Activated CD4-positive, alpha-beta T cell treated with anti-CD3 and anti-CD28 coated beads, Interleukin-2, amount 10 ng/mL, durations not matched to agents 7 days and 5 days (primary cell): ENCODE measurements around the gene RAB9A. TPM values are rescaled to one million over a fixed set of nuclear protein-coding genes. Genes with fewer than 3 reads are reported as not detected.

Experiments used
- CTCF ChIA-PET: fragments of 350-600 bp; sonication (Branson Sonifier 250); formaldehyde crosslinking; loops from one replicate; lab custom pipeline; 2021; ENCODE audit warnings: antibody characterized with exemption; lab: Charles Lee
- POLR2A ChIA-PET: fragments of 350-600 bp; sonication (Branson Sonifier 250); formaldehyde crosslinking; loops from one replicate; lab custom pipeline; 2021; ENCODE audit warnings: antibody characterized with exemption; lab: Charles Lee
- DNase-seq: peaks from one replicate; pipeline ENCODE4 v3.0.0-alpha.2; 2020
- H3K27ac Mint-ChIP-seq: one replicate; pipeline ENCODE4 v1.8.0; 2021; ENCODE audit warnings: mild to moderate bottlenecking, moderate library complexity, mixed read lengths
- H3K27me3 Mint-ChIP-seq: one replicate; pipeline ENCODE4 v1.8.0; 2021; ENCODE audit warnings: mixed read lengths
- H3K36me3 Mint-ChIP-seq: one replicate; pipeline ENCODE4 v1.8.0; 2021; ENCODE audit warnings: low read depth, mixed read lengths
- H3K4me1 Mint-ChIP-seq: one replicate; pipeline ENCODE4 v1.8.0; 2021; ENCODE audit warnings: mixed read lengths
- H3K4me3 Mint-ChIP-seq: one replicate; pipeline ENCODE4 v1.8.0; 2021; ENCODE audit warnings: mild to moderate bottlenecking, moderate library complexity, mixed read lengths
- H3K9me3 Mint-ChIP-seq: one replicate; pipeline ENCODE4 v1.8.0; 2021; ENCODE audit warnings: mixed read lengths
- total RNA-seq, 2 experiments: library from RNA; stranded (reverse); gene quantifications; one replicate each; pipeline ENCODE4 v1.2.3, GENCODE V29; 2021

RAB9A gene
- total RNA-seq, 2 experiments from 2014 or later, result 9.1 to 10.9 TPM

- H3K27ac Mint-ChIP-seq, result no peak overlapping the region
- ChIA-PET CTCF (no interaction called here), POLR2A (interaction anchor here (0.6 kb wide), 1 partner anchor 1980 kb away, joined by 3 read pairs; no protein-coding TSS in a partner anchor)
- H3K4me3 Mint-ChIP-seq, result no peak overlapping the region
- no peaks in the 10 kb centered on the region for H3K9me3 Mint-ChIP-seq
- H3K27me3 Mint-ChIP-seq, result no peaks in the 10 kb centered on the region
- peaks cover 7% of the 10 kb centered on the region for H3K36me3 Mint-ChIP-seq
- H3K4me1 Mint-ChIP-seq, result peaks cover 54% of the 10 kb centered on the region
- DNase-seq, result no peak
Observed at GRCh38 chrX:13694983-13695382, 6.1 kb downstream of the RAB9A start.

- DNase-seq, result no peak
- H3K4me1 Mint-ChIP-seq, result peaks cover 47% of the 10 kb centered on the region
- ChIA-PET CTCF (no interaction called here), POLR2A (no interaction called here)
- H3K27ac Mint-ChIP-seq, result no peak overlapping the region
- H3K4me3 Mint-ChIP-seq, result no peak overlapping the region
- peaks cover 7% of the 10 kb centered on the region for H3K36me3 Mint-ChIP-seq
- H3K27me3 Mint-ChIP-seq, result no peaks in the 10 kb centered on the region
- no peaks in the 10 kb centered on the region for H3K9me3 Mint-ChIP-seq
Observed at GRCh38 chrX:13695601-13696115, 6.7 kb downstream of the RAB9A start.

DNA sequence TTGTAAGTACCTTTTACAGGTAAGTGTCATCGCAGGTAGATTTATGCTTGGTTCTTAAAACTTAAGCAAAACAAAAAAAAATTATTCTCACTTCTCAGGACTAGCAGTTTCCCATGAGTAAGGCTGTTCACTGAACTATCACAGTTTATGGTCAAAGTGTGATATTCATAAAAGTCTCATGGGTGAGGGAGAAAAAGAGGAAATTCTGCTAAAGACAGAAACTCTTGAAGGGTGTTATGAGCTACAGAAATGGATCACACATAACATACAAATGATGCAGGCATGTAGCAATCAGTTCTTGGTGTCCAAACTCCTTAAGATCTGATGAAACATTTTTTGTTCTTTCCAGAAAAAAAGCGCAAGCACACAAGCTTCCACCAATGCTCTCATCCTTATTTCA lies 8.5 kb downstream of the RAB9A start:
- Mint-ChIP-seq H3K27ac (no peak overlapping the region), H3K4me1 (peaks cover 48% of the 10 kb centered on the region), H3K36me3 (peaks cover 9% of the 10 kb centered on the region), H3K9me3 (no peaks in the 10 kb centered on the region), H3K27me3 (no peaks in the 10 kb centered on the region), H3K4me3 (no peak overlapping the region)
- no peak for DNase-seq
- ChIA-PET CTCF (interaction anchor here (1.1 to 1.9 kb wide), 2 partner anchors 10 to 27 kb away, joined by 3 to 7 read pairs; no protein-coding TSS in a partner anchor), POLR2A (no interaction called here)

DNA sequence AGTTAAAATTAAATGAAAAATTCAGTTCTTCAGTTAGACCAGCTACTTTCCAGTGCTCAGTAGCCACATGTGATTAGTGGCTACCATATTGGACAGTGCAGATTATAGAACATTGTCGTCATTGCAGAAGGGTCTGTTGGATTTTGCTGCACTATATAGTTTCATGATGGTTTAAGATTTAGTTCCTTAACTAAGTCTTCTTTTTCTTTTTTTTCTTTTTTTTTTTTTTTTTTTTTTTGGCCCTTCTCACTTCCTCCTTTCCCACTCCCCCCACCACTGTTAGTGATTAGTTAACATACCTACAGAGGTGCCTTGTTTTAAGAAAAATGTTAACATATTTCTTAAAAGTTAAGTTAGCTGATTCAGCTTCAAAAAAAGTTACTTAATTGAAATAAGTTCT lies 9.0 kb downstream of the RAB9A start:
- H3K4me1 Mint-ChIP-seq, result peaks cover 46% of the 10 kb centered on the region
- peaks cover 12% of the 10 kb centered on the region for H3K36me3 Mint-ChIP-seq
- no peak overlapping the region for H3K4me3 Mint-ChIP-seq
- DNase-seq, result no peak
- ChIA-PET POLR2A (no interaction called here), CTCF (interaction anchor here (1.1 to 1.9 kb wide), 2 partner anchors 11 to 27 kb away, joined by 3 to 7 read pairs; no protein-coding TSS in a partner anchor)
- H3K27me3 Mint-ChIP-seq, result no peaks in the 10 kb centered on the region
- no peak overlapping the region for H3K27ac Mint-ChIP-seq
- H3K9me3 Mint-ChIP-seq, result no peaks in the 10 kb centered on the region

DNA sequence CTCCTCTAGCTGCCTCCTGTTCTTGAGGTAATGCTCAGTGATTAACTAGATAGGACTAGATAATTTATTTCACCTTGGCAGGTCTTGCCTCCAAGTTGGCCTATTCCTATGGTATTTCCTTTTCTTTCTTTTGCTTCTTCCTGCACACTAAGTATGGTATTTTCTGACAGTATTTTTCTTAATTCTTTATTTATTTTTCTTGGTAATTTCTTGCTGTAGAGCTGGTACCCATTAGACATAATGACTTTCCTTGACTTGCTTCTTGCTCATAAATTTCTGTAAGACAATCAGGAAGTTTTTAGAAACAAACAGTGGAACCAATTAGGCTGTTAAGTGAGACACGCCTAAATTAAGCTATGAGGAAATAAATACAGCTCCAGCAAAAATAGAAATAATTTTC lies 9.5 kb downstream of the RAB9A start:
- Mint-ChIP-seq H3K27ac (no peak overlapping the region), H3K4me1 (peaks cover 42% of the 10 kb centered on the region), H3K27me3 (no peaks in the 10 kb centered on the region), H3K36me3 (peaks cover 13% of the 10 kb centered on the region), H3K9me3 (no peaks in the 10 kb centered on the region), H3K4me3 (no peak overlapping the region)
- DNase-seq, result no peak
- POLR2A ChIA-PET, result interaction anchor here (0.7 kb wide), 1 partner anchor 343 kb away, joined by 4 read pairs; no protein-coding TSS in a partner anchor
- CTCF ChIA-PET, result interaction anchor here (1.1 to 1.9 kb wide), 2 partner anchors 11 to 26 kb away, joined by 3 to 7 read pairs; no protein-coding TSS in a partner anchor

GRCh38 chrX:13699183-13699826 lies 10.4 kb downstream of the RAB9A start:
- CTCF ChIA-PET, result no interaction called here
- no peak for DNase-seq
- Mint-ChIP-seq H3K4me3 (no peak overlapping the region), H3K27me3 (no peaks in the 10 kb centered on the region), H3K27ac (no peak overlapping the region), H3K9me3 (no peaks in the 10 kb centered on the region), H3K36me3 (peaks cover 17% of the 10 kb centered on the region), H3K4me1 (peaks cover 43% of the 10 kb centered on the region)
- POLR2A ChIA-PET, result interaction anchor here (0.6 kb wide), 1 partner anchor 141 kb away, joined by 3 read pairs; no protein-coding TSS in a partner anchor

DNA sequence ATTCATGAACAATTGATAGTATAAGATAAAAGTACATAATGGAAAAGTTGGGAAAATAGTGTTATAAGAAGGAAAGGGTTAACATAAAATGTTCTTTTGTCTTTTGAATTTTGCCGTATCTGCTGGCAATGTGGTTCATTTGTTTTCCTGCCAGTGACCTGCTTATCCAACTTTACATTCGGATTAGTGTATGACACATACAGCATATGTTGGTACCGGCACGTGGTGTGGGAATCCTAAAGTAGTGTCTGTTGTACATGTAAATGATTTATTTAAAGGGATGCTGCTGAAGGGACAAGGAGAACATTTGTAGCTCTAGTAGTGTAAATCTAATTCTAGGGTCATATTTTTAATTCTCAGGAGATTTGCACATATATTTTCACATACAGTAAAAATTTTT lies 11.5 kb downstream of the RAB9A start:
- ChIA-PET CTCF (interaction anchor here (1.0 kb wide), 1 partner anchor 8 kb away, joined by 3 read pairs; no protein-coding TSS in a partner anchor), POLR2A (no interaction called here)
- no peaks in the 10 kb centered on the region for H3K27me3 Mint-ChIP-seq
- no peak overlapping the region for H3K27ac Mint-ChIP-seq
- no peak overlapping the region for H3K4me3 Mint-ChIP-seq
- no peak for DNase-seq
- peaks cover 17% of the 10 kb centered on the region for H3K36me3 Mint-ChIP-seq
- H3K4me1 Mint-ChIP-seq, result peaks cover 37% of the 10 kb centered on the region
- H3K9me3 Mint-ChIP-seq, result no peaks in the 10 kb centered on the region

GRCh38 chrX:13702111-13702789 lies 13.3 kb downstream of the RAB9A start:
- peaks cover 27% of the 10 kb centered on the region for H3K4me1 Mint-ChIP-seq
- no peaks in the 10 kb centered on the region for H3K9me3 Mint-ChIP-seq
- H3K4me3 Mint-ChIP-seq, result no peak overlapping the region
- DNase-seq, result no peak
- ChIA-PET POLR2A (no interaction called here), CTCF (no interaction called here)
- no peaks in the 10 kb centered on the region for H3K27me3 Mint-ChIP-seq
- no peak overlapping the region for H3K27ac Mint-ChIP-seq
- peaks cover 19% of the 10 kb centered on the region for H3K36me3 Mint-ChIP-seq

- no peaks in the 10 kb centered on the region for H3K9me3 Mint-ChIP-seq
- POLR2A ChIA-PET, result no interaction called here
- H3K4me1 Mint-ChIP-seq, result peaks cover 26% of the 10 kb centered on the region
- no peak for DNase-seq
- no peak overlapping the region for H3K27ac Mint-ChIP-seq
- H3K4me3 Mint-ChIP-seq, result no peak overlapping the region
- CTCF ChIA-PET, result no interaction called here
- H3K27me3 Mint-ChIP-seq, result no peaks in the 10 kb centered on the region
- H3K36me3 Mint-ChIP-seq, result peaks cover 22% of the 10 kb centered on the region
Observed at GRCh38 chrX:13703135-13703534, 14.2 kb downstream of the RAB9A start.

- Mint-ChIP-seq H3K4me3 (no peak overlapping the region), H3K9me3 (no peaks in the 10 kb centered on the region), H3K27me3 (no peaks in the 10 kb centered on the region), H3K4me1 (peaks cover 26% of the 10 kb centered on the region), H3K27ac (no peak overlapping the region), H3K36me3 (peaks cover 26% of the 10 kb centered on the region)
- no peak for DNase-seq
- POLR2A ChIA-PET, result no interaction called here
- CTCF ChIA-PET, result no interaction called here
Observed at GRCh38 chrX:13703589-13703988, 14.7 kb downstream of the RAB9A start.

DNA sequence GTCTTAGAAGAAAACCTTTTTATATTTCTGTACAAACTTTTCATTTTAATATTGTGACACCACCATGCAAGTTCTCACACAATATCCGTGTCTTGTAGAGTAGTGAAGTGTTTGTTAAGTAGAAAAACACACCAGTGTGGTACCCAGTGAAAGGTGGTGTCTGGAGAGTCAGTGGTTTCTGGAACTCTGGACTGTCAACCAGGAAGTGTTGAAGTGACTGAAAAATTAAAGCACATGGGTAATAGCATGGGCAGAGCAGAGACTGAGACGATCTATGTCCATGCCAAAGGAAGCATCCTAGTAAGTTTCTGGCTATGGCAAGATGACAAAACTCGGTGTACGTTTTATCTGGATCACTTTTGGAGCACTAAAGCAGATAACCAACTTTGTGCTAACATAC lies 22.2 kb downstream of the RAB9A start:
- ChIA-PET POLR2A (no interaction called here), CTCF (interaction anchor here (0.8 to 1.2 kb wide), 2 partner anchors 15 to 23 kb away, joined by 3 read pairs; partner anchors contain the start of gene RAB9A)
- Mint-ChIP-seq H3K27me3 (no peaks in the 10 kb centered on the region), H3K4me1 (peaks cover 3% of the 10 kb centered on the region), H3K4me3 (no peak overlapping the region), H3K9me3 (no peaks in the 10 kb centered on the region), H3K36me3 (peaks cover 32% of the 10 kb centered on the region), H3K27ac (peak overlapping the region; percentile 62)
- no peak for DNase-seq

DNA sequence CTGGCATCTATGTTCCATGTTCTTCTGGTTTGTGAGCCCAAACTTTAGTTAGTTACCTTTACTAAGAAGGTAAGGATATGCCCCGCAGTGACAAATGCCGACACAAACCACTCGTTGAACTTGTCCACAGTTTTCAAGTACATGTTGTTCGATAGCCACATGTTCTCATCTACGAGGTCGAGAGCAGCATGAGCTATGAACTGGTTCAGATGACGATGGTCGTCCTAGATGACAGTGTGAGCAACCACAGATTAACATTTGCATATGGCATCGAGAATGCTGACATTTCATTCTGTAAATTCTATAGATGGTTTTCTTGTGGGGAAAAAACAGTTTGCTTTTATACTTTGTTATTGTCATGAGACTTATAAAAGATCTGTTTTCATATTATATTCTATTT lies 27.5 kb downstream of the RAB9A start:
- no peak overlapping the region for H3K4me3 Mint-ChIP-seq
- ChIA-PET POLR2A (no interaction called here), CTCF (interaction anchor here (1.0 to 1.8 kb wide), 2 partner anchors 8 to 18 kb away, joined by 3 to 4 read pairs; partner anchors contain the start of genes OFD1 and TRAPPC2)
- H3K36me3 Mint-ChIP-seq, result peaks cover 41% of the 10 kb centered on the region
- H3K4me1 Mint-ChIP-seq, result peaks cover 33% of the 10 kb centered on the region
- H3K9me3 Mint-ChIP-seq, result no peaks in the 10 kb centered on the region
- H3K27ac Mint-ChIP-seq, result no peak overlapping the region
- DNase-seq, result no peak
- no peaks in the 10 kb centered on the region for H3K27me3 Mint-ChIP-seq

DNA sequence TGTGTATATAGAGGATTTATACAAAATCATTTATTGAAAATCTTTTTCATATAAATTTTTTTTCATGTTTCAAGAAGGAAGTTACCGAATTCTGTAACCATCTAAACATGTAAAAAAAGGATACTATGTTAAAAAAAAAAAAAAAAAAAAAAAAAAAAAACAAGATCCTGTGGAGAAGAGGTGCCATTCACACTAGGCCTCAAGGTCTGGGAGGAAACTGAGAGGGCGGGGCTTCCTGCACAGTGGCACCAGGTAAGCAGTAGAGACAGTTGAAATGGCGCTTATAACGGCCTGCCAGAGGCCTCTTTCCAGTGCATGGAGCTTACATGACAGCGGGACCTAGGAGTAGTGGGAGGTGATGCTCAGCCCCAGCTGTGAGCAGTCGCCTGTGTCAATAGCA lies 28.0 kb downstream of the RAB9A start:
- no peaks in the 10 kb centered on the region for H3K9me3 Mint-ChIP-seq
- DNase-seq, result peak; percentile 46
- H3K27ac Mint-ChIP-seq, result peak overlapping the region; percentile 71
- ChIA-PET CTCF (no interaction called here), POLR2A (no interaction called here)
- H3K4me3 Mint-ChIP-seq, result no peak overlapping the region
- H3K4me1 Mint-ChIP-seq, result peaks cover 34% of the 10 kb centered on the region
- peaks cover 40% of the 10 kb centered on the region for H3K36me3 Mint-ChIP-seq
- no peaks in the 10 kb centered on the region for H3K27me3 Mint-ChIP-seq
